CD14-positive monocyte (primary cell): ENCODE measurements around the gene HS6ST1. TPM values are rescaled to one million over a fixed set of nuclear protein-coding genes. Genes with fewer than 3 reads are reported as not detected.

Experiments
- DNase-seq, 3 donors: peaks; one replicate each; pipeline ENCODE4 v3.0.0-alpha.2; 2011 to 2022
- H2AFZ ChIP-seq: 2 replicates; pipeline ENCODE4 v1.6.0; 2012; ENCODE audit warnings: mild to moderate bottlenecking, low read depth, low read length, inconsistent platforms; ENCODE audit not compliant: insufficient read depth, poor library complexity, severe bottlenecking
- H3K27ac ChIP-seq, 2 donors: 1 replicate in 1 of 2; 2 replicates in 1 of 2; pipeline ENCODE4 v1.5.1; 2012 to 2013; ENCODE audit warnings: low read length in 2 of 2, control low read depth in 1 of 2, inconsistent platforms in 1 of 2, low read depth in 1 of 2, mild to moderate bottlenecking in 1 of 2
- H3K27me3 ChIP-seq, 2 donors: one replicate each; pipeline versions ENCODE4 v1.6.0 to v1.6.1; 2011 to 2013; ENCODE audit warnings: low read length in 2 of 2; ENCODE audit not compliant: control insufficient read depth in 2 of 2, insufficient read depth in 2 of 2
- H3K36me3 ChIP-seq, 2 donors: replicated peaks in 1 of 2; 1 replicate in 1 of 2; 2 replicates in 1 of 2; pipeline versions ENCODE4 v1.5.1 to v1.6.1; 2012 to 2013; ENCODE audit warnings: low read length in 2 of 2, control low read depth in 1 of 2, inconsistent platforms in 1 of 2, mild to moderate bottlenecking in 1 of 2; ENCODE audit not compliant: insufficient read depth in 2 of 2, control insufficient read depth in 1 of 2
- H3K4me1 ChIP-seq, 2 donors: 1 replicate in 1 of 2; 2 replicates in 1 of 2; pipeline versions ENCODE4 v1.5.1 to v1.6.1; 2012 to 2013; ENCODE audit warnings: low read length in 2 of 2, control low read depth in 1 of 2, inconsistent platforms in 1 of 2, mild to moderate bottlenecking in 1 of 2, moderate library complexity in 1 of 2; ENCODE audit not compliant: insufficient read depth in 2 of 2, control insufficient read depth in 1 of 2
- H3K4me2 ChIP-seq: replicated peaks from 2 replicates; pipeline ENCODE3; 2012; ENCODE audit warnings: low read length, moderate library complexity, mild to moderate bottlenecking; ENCODE audit not compliant: poor library complexity, severe bottlenecking; ENCODE audit errors: extremely low read depth
- H3K4me3 ChIP-seq, 3 experiments: fragments of 200-600 bp in 1 of 3; sonication (generic) in 1 of 3; replicated peaks in 1 of 3; 1 replicate in 2 of 3; 2 replicates in 1 of 3; pipeline ENCODE4 v1.5.1; 2011 to 2013; ENCODE audit warnings: low read length in 3 of 3, mild to moderate bottlenecking in 3 of 3, control low read depth in 2 of 3, low read depth in 2 of 3, inconsistent platforms in 1 of 3, moderate library complexity in 1 of 3
- H3K79me2 ChIP-seq: 2 replicates; pipeline ENCODE4 v1.6.0; 2012; ENCODE audit warnings: mild to moderate bottlenecking, control low read depth, inconsistent platforms, low read length, moderate library complexity; ENCODE audit not compliant: insufficient read depth
- H3K9ac ChIP-seq: 2 replicates; pipeline ENCODE4 v1.6.0; 2017; ENCODE audit warnings: low read length, mild to moderate bottlenecking; ENCODE audit not compliant: insufficient read depth, poor library complexity, severe bottlenecking
- H3K9me3 ChIP-seq, 2 donors: replicated peaks in 1 of 2; 1 replicate in 1 of 2; 2 replicates in 1 of 2; pipeline versions ENCODE4 v1.5.1 to v1.6.1; 2012 to 2013; ENCODE audit warnings: low read length in 2 of 2, control low read depth in 1 of 2; ENCODE audit not compliant: control insufficient read depth in 1 of 2, insufficient read depth in 1 of 2
- H4K20me1 ChIP-seq: 2 replicates; pipeline ENCODE4 v1.6.0; 2012; ENCODE audit warnings: mild to moderate bottlenecking, low read length, control low read depth, moderate library complexity; ENCODE audit not compliant: insufficient read depth
- H3K27ac Mint-ChIP-seq, 7 donors: one replicate each; pipeline ENCODE4 v1.8.0; 2020; ENCODE audit warnings: mild to moderate bottlenecking in 7 of 7, mixed read lengths in 7 of 7, moderate library complexity in 6 of 7, inconsistent platforms in 2 of 7
- H3K27me3 Mint-ChIP-seq, 3 donors: one replicate each; pipeline ENCODE4 v1.8.0; 2021 to 2022; ENCODE audit warnings: low read depth in 3 of 3, mild to moderate bottlenecking in 3 of 3, mixed read lengths in 3 of 3, moderate library complexity in 3 of 3, inconsistent platforms in 1 of 3
- H3K36me3 Mint-ChIP-seq, 2 donors: one replicate each; pipeline ENCODE4 v1.8.0; 2020; ENCODE audit warnings: mixed read lengths in 2 of 2, inconsistent platforms in 1 of 2, mild to moderate bottlenecking in 1 of 2
- H3K4me1 Mint-ChIP-seq: one replicate; pipeline ENCODE4 v1.8.0; 2020; ENCODE audit warnings: mild to moderate bottlenecking, mixed read lengths
- H3K4me3 Mint-ChIP-seq, 2 donors: one replicate each; pipeline ENCODE4 v1.8.0; 2020; ENCODE audit warnings: mild to moderate bottlenecking in 2 of 2, mixed read lengths in 2 of 2, moderate library complexity in 1 of 2
- H3K9me3 Mint-ChIP-seq, 7 donors: one replicate each; pipeline ENCODE4 v1.8.0; 2020 to 2022; ENCODE audit warnings: mixed read lengths in 7 of 7, mild to moderate bottlenecking in 6 of 7, moderate library complexity in 6 of 7, inconsistent platforms in 2 of 7
- CTCF ChIP-seq: fragments of 200-600 bp; IDR thresholded peaks from one replicate; pipeline ENCODE4 v1.8.0; 2022; ENCODE audit warnings: antibody characterized with exemption, mild to moderate bottlenecking
- WGBS: methylation state at CpG from one replicate; pipeline ENCODE4 v1.1.5; 2013; ENCODE audit warnings: missing lambda C conversion rate; ENCODE audit not compliant: insufficient coverage; 5-methylcytosine and 5-hydroxymethylcytosine counted together
- intact Hi-C, 2 donors: fragments of 100-400 bp; cut with micrococcal nuclease; formaldehyde crosslinking; loops; one replicate each; pipeline versions ENCODE4 v1.15.0 to v1.15.1; 2023
- polyA plus RNA-seq, 3 donors: library from polyadenylated mRNA; depleted of rRNA in 1 of 3; unstranded in 2 of 3; stranded (reverse) in 1 of 3; fragments of 300-500 nt in 2 of 3; fragments of >200 nt in 1 of 3; fragmentation: Illumina TruSeq in 2 of 3; gene quantifications; 1 replicate in 2 of 3; 2 replicates in 1 of 3; pipeline ENCODE4 v1.2.3, GENCODE V29; 2012 to 2021

The HS6ST1 gene
- polyA plus RNA-seq, 3 donors, result 2.9 to 5.4 (median 4.0) TPM

- Mint-ChIP-seq H3K9me3 (peaks cover 0 to 2% (median 0%) of the 10 kb centered on the region in 7 donors), H3K36me3 (peaks cover 16 to 21% of the 10 kb centered on the region in 2 donors), H3K4me3 (peak overlapping the region; percentile 87 to 94), H3K27me3 (peaks cover 7 to 37% (median 13%) of the 10 kb centered on the region in 3 donors), H3K4me1 (peaks cover 52% of the 10 kb centered on the region), H3K27ac (peak overlapping the region in 2 of 7 donors; percentile 61 to 71)
- Histone ChIP-seq H3K4me1 (peaks cover 31 to 48% of the 10 kb centered on the region in 2 donors), H3K36me3 (peaks cover 7 to 8% of the 10 kb centered on the region in 2 donors), H3K27me3 (peaks cover 0 to 14% of the 10 kb centered on the region in 2 donors), H3K79me2 (peaks cover 29% of the 10 kb centered on the region), H3K27ac (no peak overlapping the region), H2AFZ (peak overlapping the region; percentile 52), H4K20me1 (peaks cover 55% of the 10 kb centered on the region), H3K9ac (peak overlapping the region; percentile 62), H3K4me2 (peak overlapping the region; percentile 99), H3K9me3 (no peaks in the 10 kb centered on the region), H3K4me3 (peak overlapping the region; percentile 55 to 88 (median 68))
- under 1% methylated on average over 31 of the region's 35 CpGs for WGBS
- TF ChIP-seq CTCF, result no peak
- DNase-seq, result peak; percentile 40 to 57 (median 42)
- intact Hi-C loops, result loop anchor here in 1 of 2 donors (10.0 kb wide), 3 partner anchors 143 to 437 kb away; no protein-coding TSS in a partner anchor
These were observed 1.3 kb downstream of the HS6ST1 start for GRCh38 chr2:128317181-128317898.

- H3K4me3 Mint-ChIP-seq, result peak overlapping the region; percentile 87 to 94
- peaks cover 52% of the 10 kb centered on the region for H3K4me1 Mint-ChIP-seq
- Histone ChIP-seq H3K4me2 (peak overlapping the region; percentile 99), H3K4me3 (peak overlapping the region; percentile 55 to 88 (median 68)), H3K4me1 (peaks cover 30 to 48% of the 10 kb centered on the region in 2 donors), H3K36me3 (peaks cover 8 to 10% of the 10 kb centered on the region in 2 donors), H3K27ac (no peak overlapping the region), H3K79me2 (peaks cover 32% of the 10 kb centered on the region), H3K27me3 (peaks cover 0 to 14% of the 10 kb centered on the region in 2 donors), H4K20me1 (peaks cover 61% of the 10 kb centered on the region), H3K9me3 (no peaks in the 10 kb centered on the region), H3K9ac (peak overlapping the region; percentile 62), H2AFZ (no peak overlapping the region)
- peaks cover 7 to 37% (median 13%) of the 10 kb centered on the region in 3 donors for H3K27me3 Mint-ChIP-seq
- peak in 1 of 3 donors; percentile 2 for DNase-seq
- peaks cover 16 to 23% of the 10 kb centered on the region in 2 donors for H3K36me3 Mint-ChIP-seq
- peaks cover 0 to 2% (median 0%) of the 10 kb centered on the region in 7 donors for H3K9me3 Mint-ChIP-seq
- TF ChIP-seq CTCF, result no peak
- intact Hi-C loops, result loop anchor here in 1 of 2 donors (10.0 kb wide), 3 partner anchors 142 to 438 kb away; no protein-coding TSS in a partner anchor
- H3K27ac Mint-ChIP-seq, result peak overlapping the region in 1 of 7 donors; percentile 53
- 38% methylated on average over 3 of the region's 5 CpGs for WGBS
These were observed 1.9 kb downstream of the HS6ST1 start for GRCh38 chr2:128316777-128317180.
